HCT116 (cell line): ENCODE measurements around the gene CD164L2. TPM values are rescaled to one million over a fixed set of nuclear protein-coding genes. Genes with fewer than 3 reads are reported as not detected.

Source experiments
- ATAC-seq: fragments of 200-7000 bp; cut with Tn5 transposase; 2 replicates; pipeline ENCODE4 v1.9.1; 2020; ENCODE audit warnings: mild to moderate bottlenecking, moderate library complexity
- BruUV-seq: library from RNA; stranded (reverse); fragments of 400-500 nt; replicated peaks from 2 replicates; lab custom pipeline; 2021; lab: Mats Ljungman, UMichigan
- CTCF ChIA-PET: fragments of 300-600 bp; sonication (Branson Sonifier 250); formaldehyde crosslinking; loops from one replicate; lab custom pipeline; 2021; ENCODE audit warnings: antibody characterized with exemption; lab: Charles Lee
- POLR2A ChIA-PET: fragments of 300-600, 350-600 bp; sonication (Branson Sonifier 250); formaldehyde crosslinking; loops from one replicate; lab custom pipeline; 2021; ENCODE audit warnings: antibody characterized with exemption; lab: Charles Lee
- RAD21 ChIA-PET, 2 experiments: fragments of 300-600 bp; sonication (Branson Sonifier 250); formaldehyde crosslinking; loops; one replicate each; lab custom pipeline; 2023; ENCODE audit warnings: low total read pairs in 2 of 2; ENCODE audit not compliant: uncharacterized antibody in 2 of 2, unreplicated experiment in 2 of 2, low non-redundant PET in 1 of 2; lab: Charles Lee
- DNase-seq: peaks from one replicate; pipeline ENCODE4 v3.0.0-alpha.2; 2010; ENCODE audit warnings: low read depth, low spot score
- H2AFZ ChIP-seq: fragments of 200-600 bp; shearing (Covaris generic), sonication (generic); 2 replicates; pipeline ENCODE4 v1.6.1; 2017; ENCODE audit warnings: low read depth, mixed run types, mixed read lengths, antibody characterized with exemption, low read length; ENCODE audit not compliant: poor library complexity, severe bottlenecking
- H3K27ac ChIP-seq: 2 replicates; pipeline ENCODE4 v1.5.1; 2012; ENCODE audit warnings: low read depth, low read length
- H3K27me3 ChIP-seq: fragments of 200-600 bp; sonication (generic); 2 replicates; pipeline ENCODE4 v1.6.1; 2016; ENCODE audit warnings: mixed run types, low read length, mixed read lengths; ENCODE audit not compliant: insufficient read depth
- H3K36me3 ChIP-seq, 2 experiments: fragments of 200-500 bp in 1 of 2; fragments of 200-600 bp in 1 of 2; sonication (Bioruptor generic) in 1 of 2; sonication (generic) in 1 of 2; 2 replicates each; pipeline versions ENCODE4 v1.5.1 to v1.6.1; 2014 to 2016; ENCODE audit warnings: low read length in 2 of 2, inconsistent platforms in 1 of 2, mixed read lengths in 1 of 2, mixed run types in 1 of 2; ENCODE audit not compliant: insufficient read depth in 2 of 2, control insufficient read depth in 1 of 2
- H3K4me1 ChIP-seq, 2 experiments: fragments of 200-600 bp in 1 of 2; sonication (generic) in 1 of 2; 2 replicates each; pipeline versions ENCODE4 v1.5.1 to v1.6.1; 2012 to 2017; ENCODE audit warnings: low read length in 2 of 2, inconsistent platforms in 1 of 2, mild to moderate bottlenecking in 1 of 2, mixed read lengths in 1 of 2, mixed run types in 1 of 2, moderate library complexity in 1 of 2; ENCODE audit not compliant: insufficient read depth in 2 of 2, control insufficient read depth in 1 of 2
- H3K4me2 ChIP-seq: fragments of 200-600 bp; sonication (generic); 2 replicates; pipeline ENCODE4 v1.6.1; 2017; ENCODE audit warnings: mixed run types, low read length, mixed read lengths
- H3K4me3 ChIP-seq, 2 experiments: fragments of 200-600 bp in 1 of 2; sonication (generic) in 1 of 2; replicated peaks in 1 of 2; 2 replicates each; pipeline ENCODE4 v1.5.1; 2011 to 2016; ENCODE audit warnings: low read length in 2 of 2, control low read depth in 1 of 2, low read depth in 1 of 2, mild to moderate bottlenecking in 1 of 2, mixed read lengths in 1 of 2, mixed run types in 1 of 2
- H3K79me2 ChIP-seq: fragments of 200-600 bp; sonication (generic); 2 replicates; pipeline ENCODE4 v1.6.1; 2017; ENCODE audit warnings: mild to moderate bottlenecking, mixed run types, low read length, moderate library complexity, mixed read lengths; ENCODE audit not compliant: insufficient read depth
- H3K9ac ChIP-seq: fragments of 200-600 bp; sonication (generic); 2 replicates; pipeline ENCODE4 v1.6.1; 2016; ENCODE audit warnings: low read length, mixed read lengths
- H3K9me2 ChIP-seq: fragments of 200-600 bp; sonication (generic), shearing (Covaris generic); 2 replicates; pipeline ENCODE4 v1.6.1; 2017; ENCODE audit warnings: mixed run types, mild to moderate bottlenecking, moderate library complexity; ENCODE audit not compliant: insufficient read depth
- H3K9me3 ChIP-seq, 2 experiments: fragments of 200-500 bp in 1 of 2; fragments of 200-600 bp in 1 of 2; sonication (Bioruptor generic) in 1 of 2; sonication (generic) in 1 of 2; 2 replicates each; pipeline ENCODE4 v1.6.1; 2014 to 2017; ENCODE audit warnings: low read length in 2 of 2, mixed read lengths in 2 of 2, inconsistent platforms in 1 of 2, low read depth in 1 of 2, mild to moderate bottlenecking in 1 of 2, mixed run types in 1 of 2, moderate library complexity in 1 of 2; ENCODE audit not compliant: control insufficient read depth in 1 of 2, insufficient read depth in 1 of 2
- H4K20me1 ChIP-seq: fragments of 200-600 bp; sonication (generic), shearing (Covaris generic); 2 replicates; pipeline ENCODE4 v1.6.1; 2017; ENCODE audit warnings: mixed run types, mild to moderate bottlenecking, moderate library complexity; ENCODE audit not compliant: insufficient read depth
- CBX3 ChIP-seq: IDR thresholded peaks from 2 replicates; pipeline ENCODE4 v1.6.1; 2012; ENCODE audit warnings: low read depth
- ELF1 ChIP-seq: IDR thresholded peaks from 2 replicates; pipeline ENCODE4 v1.6.1; 2012; ENCODE audit warnings: low read depth, borderline replicate concordance
- RAD21 ChIP-seq: IDR thresholded peaks from 2 replicates; pipeline ENCODE4 v1.6.1; 2012; ENCODE audit warnings: low read depth, mild to moderate bottlenecking
- SP1 ChIP-seq: IDR thresholded peaks from 2 replicates; pipeline ENCODE4 v1.6.1; 2012; ENCODE audit warnings: low read depth
- YY1 ChIP-seq: IDR thresholded peaks from 2 replicates; pipeline ENCODE4 v1.6.1; 2011; ENCODE audit warnings: low read length, low read depth, moderate library complexity, mild to moderate bottlenecking; ENCODE audit not compliant: insufficient replicate concordance; ENCODE audit errors: extremely low read depth
- intact Hi-C: fragments of 100-400 bp; cut with micrococcal nuclease; formaldehyde crosslinking; loops from 2 replicates; pipeline ENCODE4 v1.10.0; 2022
- total RNA-seq: library from RNA; stranded (reverse); gene quantifications from one replicate; pipeline ENCODE4 v1.2.1, GENCODE V29; 2021; ENCODE audit not compliant: unreplicated experiment
- TF ChIP-seq, protein P1 (sequence below), 3 experiments: fragments of 200-600 bp in 1 of 3; sonication (generic) in 1 of 3; IDR thresholded peaks in 2 of 3; conservative IDR thresholded peaks in 1 of 3; 2 replicates each; pipeline ENCODE4 v1.5.1; 2012 to 2017; ENCODE audit warnings: low read depth in 2 of 3, low read length in 2 of 3, antibody characterized with exemption in 1 of 3, borderline replicate concordance in 1 of 3, control low read depth in 1 of 3, mild to moderate bottlenecking in 1 of 3, mixed read lengths in 1 of 3, mixed run types in 1 of 3, moderate library complexity in 1 of 3; ENCODE audit not compliant: insufficient read depth in 1 of 3
- TF ChIP-seq, protein P2 (sequence below): IDR thresholded peaks from 2 replicates; pipeline ENCODE4 v1.6.1; 2011; ENCODE audit warnings: mild to moderate bottlenecking, low read length, moderate library complexity; ENCODE audit not compliant: insufficient replicate concordance; ENCODE audit errors: extremely low read depth

Gene CD164L2
- total RNA-seq, 1 experiment from 2014 or later = 11.6 TPM

GRCh38 chr1:27409669-27410068 lies 26.5 kb upstream of the CD164L2 start:
- no TSS peak for BruUV-seq
- DNase-seq = no peak
- no peaks in the 10 kb centered on the region for H3K27me3 ChIP-seq
- no peak overlapping the region for H2AFZ ChIP-seq
- no peaks in the 10 kb centered on the region for H3K9me2 ChIP-seq
- no peak overlapping the region for H3K27ac ChIP-seq
- peaks cover 40 to 46% of the 10 kb centered on the region in 2 experiments for H3K36me3 ChIP-seq
- no peaks in the 10 kb centered on the region for H3K79me2 ChIP-seq
- ChIA-PET RAD21 (no interaction called here), POLR2A (no interaction called here), CTCF (no interaction called here)
- intact Hi-C loops = no loop called here
- H3K9me3 ChIP-seq = no peaks in the 10 kb centered on the region
- H3K4me3 ChIP-seq = no peak overlapping the region
- H4K20me1 ChIP-seq = no peaks in the 10 kb centered on the region
- TF ChIP-seq RAD21 = no peak
- TF ChIP-seq, protein P1, sequence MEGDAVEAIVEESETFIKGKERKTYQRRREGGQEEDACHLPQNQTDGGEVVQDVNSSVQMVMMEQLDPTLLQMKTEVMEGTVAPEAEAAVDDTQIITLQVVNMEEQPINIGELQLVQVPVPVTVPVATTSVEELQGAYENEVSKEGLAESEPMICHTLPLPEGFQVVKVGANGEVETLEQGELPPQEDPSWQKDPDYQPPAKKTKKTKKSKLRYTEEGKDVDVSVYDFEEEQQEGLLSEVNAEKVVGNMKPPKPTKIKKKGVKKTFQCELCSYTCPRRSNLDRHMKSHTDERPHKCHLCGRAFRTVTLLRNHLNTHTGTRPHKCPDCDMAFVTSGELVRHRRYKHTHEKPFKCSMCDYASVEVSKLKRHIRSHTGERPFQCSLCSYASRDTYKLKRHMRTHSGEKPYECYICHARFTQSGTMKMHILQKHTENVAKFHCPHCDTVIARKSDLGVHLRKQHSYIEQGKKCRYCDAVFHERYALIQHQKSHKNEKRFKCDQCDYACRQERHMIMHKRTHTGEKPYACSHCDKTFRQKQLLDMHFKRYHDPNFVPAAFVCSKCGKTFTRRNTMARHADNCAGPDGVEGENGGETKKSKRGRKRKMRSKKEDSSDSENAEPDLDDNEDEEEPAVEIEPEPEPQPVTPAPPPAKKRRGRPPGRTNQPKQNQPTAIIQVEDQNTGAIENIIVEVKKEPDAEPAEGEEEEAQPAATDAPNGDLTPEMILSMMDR (IDR thresholded peaks at IDR 0.05 in 2 of 3, conservative IDR thresholded peaks at IDR 0.05 in 1 of 3; ENCODE audit: borderline replicate concordance in 1 of 3, insufficient read depth in 1 of 3, low read depth in 2 of 3, low read length in 2 of 3) = no peak
- TF ChIP-seq YY1 = no peak
- TF ChIP-seq, protein P2, sequence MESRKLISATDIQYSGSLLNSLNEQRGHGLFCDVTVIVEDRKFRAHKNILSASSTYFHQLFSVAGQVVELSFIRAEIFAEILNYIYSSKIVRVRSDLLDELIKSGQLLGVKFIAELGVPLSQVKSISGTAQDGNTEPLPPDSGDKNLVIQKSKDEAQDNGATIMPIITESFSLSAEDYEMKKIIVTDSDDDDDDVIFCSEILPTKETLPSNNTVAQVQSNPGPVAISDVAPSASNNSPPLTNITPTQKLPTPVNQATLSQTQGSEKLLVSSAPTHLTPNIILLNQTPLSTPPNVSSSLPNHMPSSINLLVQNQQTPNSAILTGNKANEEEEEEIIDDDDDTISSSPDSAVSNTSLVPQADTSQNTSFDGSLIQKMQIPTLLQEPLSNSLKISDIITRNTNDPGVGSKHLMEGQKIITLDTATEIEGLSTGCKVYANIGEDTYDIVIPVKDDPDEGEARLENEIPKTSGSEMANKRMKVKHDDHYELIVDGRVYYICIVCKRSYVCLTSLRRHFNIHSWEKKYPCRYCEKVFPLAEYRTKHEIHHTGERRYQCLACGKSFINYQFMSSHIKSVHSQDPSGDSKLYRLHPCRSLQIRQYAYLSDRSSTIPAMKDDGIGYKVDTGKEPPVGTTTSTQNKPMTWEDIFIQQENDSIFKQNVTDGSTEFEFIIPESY = no peak
- no peak for TF ChIP-seq SP1
- TF ChIP-seq CBX3 = no peak
- no peak for TF ChIP-seq ELF1
- TF ChIP-seq, all 23 proteins: peak for 0
- no peak overlapping the region for H3K9ac ChIP-seq
- no peak overlapping the region for H3K4me2 ChIP-seq
- ATAC-seq = no peak
- H3K4me1 ChIP-seq = no peaks in the 10 kb centered on the region
